ENCODE results near the gene BCAS4.
"Not testable (repeated sequence)": the region's sequence is repeated elsewhere in the genome, so short reads cannot be mapped to it uniquely, and the experiment has no call there.

BCAS4 gene

GRCh38 chr20:50876063-50876685 is 81.3 kb downstream of the BCAS4 start:
- DNase-seq (ENCODE audit: low spot score) = no peak

- DNase-seq (ENCODE audit: low spot score) = no peak
Measured at GRCh38 chr20:50876816-50877215, 82.0 kb downstream of the BCAS4 start.

DNA sequence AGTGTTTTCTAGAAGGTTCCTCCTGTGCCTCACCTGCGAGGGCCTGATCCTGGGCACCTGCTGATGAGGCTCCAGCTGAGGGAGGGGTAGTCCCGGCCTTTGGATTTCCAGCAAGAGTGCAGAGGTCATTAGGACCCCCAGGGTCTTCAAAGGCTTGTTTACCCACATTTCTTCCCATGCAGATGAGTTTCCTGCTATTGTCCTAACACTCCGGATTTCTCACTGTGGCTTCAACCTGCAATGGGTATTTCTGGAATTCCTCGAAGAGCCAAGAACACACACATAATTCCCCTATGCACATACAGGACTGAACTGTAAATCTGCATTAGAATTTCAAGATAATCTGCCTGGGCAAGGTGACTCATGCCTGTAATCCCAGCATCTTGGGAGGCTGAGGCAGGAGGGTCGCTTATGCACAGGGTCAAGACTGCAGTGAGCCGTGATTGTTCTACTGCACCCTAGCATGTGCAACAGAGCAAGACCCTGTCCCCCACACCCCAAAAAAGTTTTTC is 82.4 kb downstream of the BCAS4 start:
- no peak for DNase-seq (ENCODE audit: low spot score)

GRCh38 chr20:50879649-50880550 is 85.0 kb downstream of the BCAS4 start:
- no peak for DNase-seq (ENCODE audit: low spot score)

GRCh38 chr20:50881759-50882424 is 87.0 kb downstream of the BCAS4 start:
- not testable (repeated sequence) for DNase-seq (ENCODE audit: low spot score)

GRCh38 chr20:50883856-50884255 is 89.0 kb downstream of the BCAS4 start:
- no peak for DNase-seq (ENCODE audit: low spot score)

DNA sequence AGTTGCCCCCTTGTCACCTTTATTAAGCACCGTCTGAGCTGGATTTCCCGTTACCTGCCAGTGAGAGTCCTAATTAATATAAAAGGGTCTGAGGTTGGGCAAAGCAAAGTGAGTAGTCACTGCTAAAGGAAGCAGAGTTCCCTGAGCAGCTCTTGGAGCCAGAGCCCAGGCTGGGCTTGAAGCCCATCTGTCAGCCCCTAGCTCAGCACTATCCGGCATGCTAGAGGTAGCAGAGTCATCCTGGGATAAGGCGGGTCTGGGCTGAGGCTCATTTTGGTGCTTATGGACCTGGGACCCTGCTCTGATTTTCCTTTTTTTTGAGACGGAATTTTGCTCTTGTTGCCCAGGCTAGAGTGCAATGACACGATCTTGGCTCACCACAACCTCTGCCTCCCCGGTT is 90.2 kb downstream of the BCAS4 start:
- no peak for DNase-seq (ENCODE audit: low spot score)

GRCh38 chr20:50885781-50886180 is 90.9 kb downstream of the BCAS4 start:
- DNase-seq (ENCODE audit: low spot score) = no peak

DNA sequence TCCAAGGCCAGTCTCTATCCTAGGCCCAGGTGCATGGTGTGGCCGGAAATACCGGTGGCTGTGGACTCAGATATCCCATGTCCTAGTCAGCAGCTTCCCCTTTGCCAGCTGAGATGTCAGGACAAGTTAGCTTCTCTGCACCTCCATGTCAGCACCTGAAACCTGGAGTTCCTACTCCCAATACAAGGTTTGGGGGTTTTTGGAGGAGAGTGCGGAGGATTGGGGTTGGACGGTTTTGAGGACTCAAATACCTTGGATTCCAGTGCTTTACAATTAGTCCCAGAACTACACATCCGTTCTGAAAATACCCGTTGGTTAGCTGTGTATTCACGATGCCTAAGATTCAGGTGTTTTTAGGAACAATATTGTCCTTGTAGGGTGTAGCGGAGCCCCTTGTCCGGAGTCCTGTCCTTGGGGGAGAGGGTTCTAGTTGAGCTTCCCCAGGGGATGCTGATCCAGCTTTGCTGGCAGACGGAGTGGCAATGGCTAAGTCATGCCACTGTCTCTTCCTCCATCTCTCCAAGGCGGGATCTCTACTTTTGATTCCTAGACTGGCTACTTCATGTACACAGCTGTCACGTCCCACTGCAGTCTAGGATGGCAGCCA is 91.4 kb downstream of the BCAS4 start:
- DNase-seq (ENCODE audit: low spot score) = no peak

GRCh38 chr20:50887576-50887975 is 92.7 kb downstream of the BCAS4 start:
- no peak for DNase-seq (ENCODE audit: low spot score)

GRCh38 chr20:50891138-50891537 is 96.3 kb downstream of the BCAS4 start:
- DNase-seq (ENCODE audit: low spot score) = no peak

- DNase-seq (ENCODE audit: low spot score) = no peak
Measured at GRCh38 chr20:50892394-50892793, 97.5 kb downstream of the BCAS4 start.

DNA sequence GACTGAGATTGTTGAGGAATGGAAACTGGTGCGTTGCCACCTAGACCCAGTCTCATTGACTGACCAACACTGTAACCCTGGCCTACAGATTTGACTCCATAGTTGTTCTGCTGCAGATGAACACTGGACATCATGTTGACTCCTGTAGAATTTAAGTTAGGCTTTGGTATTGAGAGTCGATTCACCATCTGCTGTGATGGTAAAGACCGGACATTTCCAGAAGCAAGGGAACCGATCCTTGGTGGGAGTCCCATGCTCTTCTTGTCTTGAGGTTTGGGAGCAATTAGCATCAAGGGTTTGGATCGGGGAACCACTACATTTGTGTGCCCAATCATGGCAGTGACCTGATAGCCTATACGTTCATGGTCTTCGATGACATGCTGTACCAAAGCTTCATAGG is 98.8 kb downstream of the BCAS4 start:
- DNase-seq (ENCODE audit: low spot score) = no peak

DNA sequence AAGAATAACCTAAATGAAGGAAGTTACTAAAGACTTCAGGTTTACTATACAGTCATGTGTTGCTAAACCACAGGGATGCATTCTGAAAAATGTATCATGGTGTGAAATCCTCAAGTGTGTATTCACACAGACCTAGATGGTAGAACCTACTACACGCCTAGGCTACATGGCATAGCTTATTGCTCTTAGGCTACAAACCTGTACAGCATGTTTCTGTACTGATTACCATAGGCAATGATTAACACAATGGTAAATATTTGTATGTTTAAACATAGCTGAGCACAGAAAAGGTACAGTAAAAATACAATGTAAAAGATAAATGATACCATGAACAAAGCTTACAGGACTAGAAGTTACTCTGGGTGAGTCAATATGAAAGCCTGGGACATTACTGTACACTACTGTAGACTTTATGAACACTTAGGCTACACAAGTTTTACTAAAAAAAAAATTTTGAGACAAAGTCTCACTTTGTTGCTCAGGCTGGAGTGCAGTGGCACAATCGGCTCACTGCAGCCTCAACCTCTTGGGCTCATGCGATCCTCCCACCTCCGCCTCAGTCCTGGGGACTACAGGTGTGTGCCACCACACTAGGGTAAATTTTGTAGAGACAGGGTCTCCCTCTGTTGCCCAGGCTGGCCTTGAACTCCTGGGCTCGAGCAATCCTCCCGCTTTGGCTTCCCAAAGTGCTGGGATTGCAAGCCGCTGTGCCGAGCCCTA is 100.4 kb downstream of the BCAS4 start:
- DNase-seq (ENCODE audit: low spot score) = no peak

DNA sequence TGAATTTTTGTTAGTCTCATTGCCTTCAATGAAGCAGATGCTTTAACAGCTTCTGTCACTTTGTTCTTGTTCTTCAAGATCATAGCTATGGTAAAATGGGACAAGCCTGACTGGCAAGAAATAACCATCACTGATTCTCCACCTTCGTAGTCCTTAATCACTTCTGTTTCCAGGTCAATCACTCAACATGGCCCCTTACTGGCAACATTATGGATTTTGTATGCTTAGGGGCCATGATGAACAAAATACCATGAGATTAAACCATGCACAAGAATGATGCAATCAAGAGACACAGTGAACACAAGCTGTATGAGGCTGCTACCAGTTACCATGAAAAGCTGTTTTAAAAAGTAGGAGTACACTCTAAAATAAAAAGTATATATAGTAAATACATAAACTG is 103.6 kb downstream of the BCAS4 start:
- DNase-seq (ENCODE audit: low spot score) = no peak

GRCh38 chr20:50900261-50900660 is 105.4 kb downstream of the BCAS4 start:
- DNase-seq (ENCODE audit: low spot score) = no peak

GRCh38 chr20:50901301-50901700 is 106.4 kb downstream of the BCAS4 start:
- no peak for DNase-seq (ENCODE audit: low spot score)

DNA sequence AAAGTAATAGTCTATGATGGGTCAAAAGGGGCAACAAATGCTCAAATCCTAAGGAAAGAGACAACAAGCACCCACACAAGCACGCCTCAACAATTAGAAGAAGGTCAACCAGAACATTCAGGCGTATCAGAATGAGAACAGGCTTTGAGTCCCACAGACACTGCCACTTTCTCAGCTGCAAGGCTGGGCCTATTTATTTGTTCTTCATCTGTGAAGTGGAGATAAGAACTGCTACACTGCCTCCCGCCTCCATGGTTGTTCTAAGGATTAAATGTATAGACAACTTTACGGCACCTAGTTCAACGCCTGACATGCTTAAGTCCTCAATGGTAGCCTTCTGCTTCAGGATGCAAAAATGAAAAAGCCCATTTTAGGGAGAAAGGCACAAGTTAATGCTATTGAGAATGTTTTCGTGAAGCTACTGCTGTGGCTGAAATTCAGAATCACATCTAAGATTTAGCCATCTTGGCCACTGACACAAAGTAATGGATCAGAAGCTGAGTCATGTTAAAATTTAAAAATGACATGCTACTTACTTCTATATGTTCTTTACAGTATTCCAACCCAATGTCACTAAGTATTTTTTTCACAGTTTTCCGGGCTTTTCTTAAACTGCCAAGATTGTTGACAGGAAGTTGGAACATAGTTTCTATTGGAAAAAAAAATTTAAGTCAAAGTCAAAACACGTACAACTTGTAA is 108.6 kb downstream of the BCAS4 start:
- no peak for DNase-seq (ENCODE audit: low spot score)

GRCh38 chr20:50904067-50904570 is 109.3 kb downstream of the BCAS4 start:
- DNase-seq (ENCODE audit: low spot score) = no peak

- DNase-seq (ENCODE audit: low spot score) = no peak
Measured at GRCh38 chr20:50909413-50909812, 114.6 kb downstream of the BCAS4 start.

DNA sequence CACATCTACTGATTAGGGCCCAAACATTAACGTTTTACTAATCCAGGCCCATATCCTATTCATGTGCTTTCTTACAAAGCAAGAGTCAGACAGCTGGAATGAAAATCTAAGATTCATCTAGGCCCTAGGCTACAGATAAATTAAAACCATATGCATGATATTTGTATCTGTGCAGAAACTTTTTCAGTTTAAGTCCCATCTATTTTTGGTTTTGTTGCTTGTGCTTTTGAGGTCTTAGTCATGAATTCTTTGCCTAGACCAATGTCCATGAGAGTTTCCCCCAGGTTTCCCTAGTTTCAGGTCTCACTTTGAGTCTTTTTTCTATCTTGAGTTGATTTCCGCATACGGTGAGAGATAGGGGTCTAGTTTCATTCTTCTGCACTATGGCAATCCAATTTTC is 116.2 kb downstream of the BCAS4 start:
- DNase-seq (ENCODE audit: low spot score) = no peak

Data from iPS-NIHi11 (cell line).